ENCODE measurements around the gene ODAPH.
A peak's percentile ranks its signal among the peaks of the same experiment; 100 is the strongest.
"Not testable (repeated sequence)": the region's sequence is repeated elsewhere in the genome, so short reads cannot be mapped to it uniquely, and the experiment has no call there.

ODAPH gene

DNA sequence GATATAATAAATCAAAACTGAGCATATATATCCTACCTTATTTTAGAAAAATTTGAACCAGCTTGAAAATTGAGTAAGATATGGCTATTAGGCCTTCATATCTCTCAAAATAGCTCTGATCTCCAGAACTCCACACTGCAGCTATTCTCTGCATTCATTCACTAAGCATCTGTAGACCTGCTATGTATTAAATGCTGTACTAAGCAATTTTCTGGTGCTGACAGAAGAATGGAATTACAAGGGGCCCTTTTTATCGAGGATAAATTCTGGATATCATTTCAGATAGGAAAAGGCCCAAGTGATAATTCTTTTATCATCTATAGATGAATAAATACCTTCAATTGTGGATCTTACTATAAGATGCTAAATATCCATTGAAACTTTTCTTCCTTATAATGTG, 39.7 kb upstream of the ODAPH start:
- Histone ChIP-seq H3K27me3 (no peaks in the 10 kb centered on the region), H3K9ac (peak overlapping the region in 1 of 11 experiments; percentile 92; a peak in 1 of 22 replicates), H4K20me1 (peaks cover 0 to 9% (median 0%) of the 10 kb centered on the region in 11 experiments; a peak in 2 of 22 replicates), H3K4me1 (peaks cover 28 to 39% (median 35%) of the 10 kb centered on the region in 10 experiments), H3K9me3 (replicated peaks in 1 of 11) (no peaks in the 10 kb centered on the region; a peak in 1 of 22 replicates), H3K36me3 (peaks cover 23 to 50% (median 35%) of the 10 kb centered on the region in 11 experiments), H3K4me3 (no peak overlapping the region), H3K27ac (no peak overlapping the region), H3K4me2 (peak overlapping the region in 8 of 11 experiments; percentile 78 to 96 (median 90); a peak in 9 of 22 replicates)
- TF ChIP-seq Cebpa-rat (IDR thresholded peaks at IDR 0.05), result no peak

DNA sequence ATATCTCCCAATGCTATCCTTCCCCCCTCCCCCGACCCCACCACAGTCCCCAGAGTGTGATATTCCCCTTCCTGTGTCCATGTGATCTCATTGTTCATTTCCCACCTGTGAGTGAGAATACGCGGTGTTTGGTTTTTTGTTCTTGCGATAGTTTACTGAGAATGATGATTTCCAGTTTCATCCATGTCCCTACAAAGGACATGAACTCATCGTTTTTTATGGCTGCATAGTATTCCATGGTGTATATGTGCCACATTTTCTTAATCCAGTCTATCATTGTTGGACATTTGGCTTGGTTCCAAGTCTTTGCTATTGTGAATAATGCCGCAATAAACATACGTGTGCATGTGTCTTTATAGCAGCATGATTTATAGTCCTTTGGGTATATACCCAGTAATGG, 36.4 kb upstream of the ODAPH start:
- H3K36me3 ChIP-seq, result peaks cover 51 to 75% (median 65%) of the 10 kb centered on the region in 11 experiments
- H4K20me1 ChIP-seq; H3K9me3 ChIP-seq (replicated peaks in 1 of 11); H3K4me3 ChIP-seq; H3K9ac ChIP-seq; H3K4me2 ChIP-seq; H3K27ac ChIP-seq; H3K27me3 ChIP-seq: not testable (repeated sequence)
- peaks cover 7 to 32% (median 14%) of the 10 kb centered on the region in 10 experiments for H3K4me1 ChIP-seq

DNA sequence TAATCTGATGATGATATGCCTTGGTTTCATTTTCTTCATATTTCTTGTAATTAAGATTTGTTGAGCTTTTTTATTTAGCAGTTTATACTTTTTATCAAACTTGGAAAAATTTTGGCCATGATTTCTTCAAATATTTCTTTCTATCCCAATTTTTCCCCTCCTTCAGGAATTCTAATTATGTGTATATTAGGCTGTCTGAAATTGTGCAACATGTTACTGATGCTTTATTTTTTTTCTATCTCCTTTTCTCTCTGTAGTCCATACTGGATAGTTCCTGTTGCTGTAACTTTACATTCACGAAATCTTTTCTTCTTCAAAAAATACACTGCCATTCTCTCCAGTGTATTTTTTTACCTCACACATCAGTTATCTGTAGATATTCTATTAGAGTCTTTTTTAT, 30.8 kb upstream of the ODAPH start:
- TF ChIP-seq Cebpa-rat (IDR thresholded peaks at IDR 0.05), result no peak

DNA sequence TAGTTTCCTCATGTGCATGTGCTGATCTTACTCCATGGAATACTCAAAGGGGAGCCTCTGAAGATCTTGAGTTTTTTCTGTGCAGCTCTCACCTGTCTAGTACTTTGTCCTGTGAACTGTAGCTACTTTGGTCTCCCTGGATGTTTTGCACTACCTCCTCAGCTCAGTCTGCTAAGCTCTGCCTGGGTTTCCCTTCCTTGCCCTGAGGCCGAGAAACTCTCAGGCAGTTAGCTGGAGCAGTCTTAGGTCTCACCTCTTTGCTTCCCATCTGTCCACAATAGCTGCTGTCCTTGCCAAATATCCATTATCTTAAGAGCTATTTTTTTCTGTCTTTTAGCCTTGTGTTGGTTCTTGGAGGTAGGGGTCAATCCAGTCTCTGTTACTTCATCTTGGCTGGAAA, 30.0 kb upstream of the ODAPH start:
- Histone ChIP-seq H3K4me1 (peaks cover 0 to 12% (median 0%) of the 10 kb centered on the region in 10 experiments; a peak in 2 of 20 replicates), H3K9ac (no peak overlapping the region), H3K27me3 (no peaks in the 10 kb centered on the region), H3K4me3 (no peak overlapping the region), H3K4me2 (no peak overlapping the region), H3K27ac (no peak overlapping the region), H4K20me1 (no peaks in the 10 kb centered on the region; a peak in 1 of 22 replicates), H3K36me3 (peaks cover 76 to 97% (median 93%) of the 10 kb centered on the region in 11 experiments), H3K9me3 (replicated peaks in 1 of 11) (peaks cover 4 to 10% (median 8%) of the 10 kb centered on the region in 11 experiments)
- no peak for TF ChIP-seq Cebpa-rat (IDR thresholded peaks at IDR 0.05)

More for the DNA sequence above, 30.8 kb upstream of the ODAPH start:
- Histone ChIP-seq H3K4me3 (no peak overlapping the region), H3K4me2 (no peak overlapping the region), H3K27me3 (no peaks in the 10 kb centered on the region), H3K36me3 (peaks cover 70 to 97% (median 92%) of the 10 kb centered on the region in 11 experiments), H3K9ac (no peak overlapping the region), H4K20me1 (no peaks in the 10 kb centered on the region; a peak in 1 of 22 replicates), H3K4me1 (peaks cover 0 to 12% (median 0%) of the 10 kb centered on the region in 10 experiments; a peak in 2 of 20 replicates), H3K27ac (no peak overlapping the region), H3K9me3 (replicated peaks in 1 of 11) (peaks cover 0 to 2% (median 0%) of the 10 kb centered on the region in 11 experiments; a peak in 7 of 22 replicates)

DNA sequence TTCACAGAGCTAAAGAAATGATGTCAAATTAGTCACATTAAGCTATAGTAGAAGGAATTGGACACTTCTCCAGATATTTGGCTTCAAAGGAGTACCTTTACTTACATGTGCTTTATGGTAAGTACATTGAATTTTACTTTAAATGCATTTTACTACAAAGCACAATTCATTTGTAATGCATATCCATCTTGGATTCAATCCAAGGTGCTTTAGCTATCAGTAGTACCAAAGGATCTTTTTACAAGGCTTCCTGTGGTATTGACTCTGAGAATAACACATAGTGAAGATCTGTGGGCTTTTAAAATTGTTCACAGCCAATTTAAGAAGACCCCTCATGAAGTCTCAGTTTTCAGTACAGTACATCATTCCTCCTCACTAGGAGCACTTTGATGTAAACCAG, 28.4 kb upstream of the ODAPH start:
- peaks cover 0 to 11% (median 0%) of the 10 kb centered on the region in 10 experiments; a peak in 2 of 20 replicates for H3K4me1 ChIP-seq

DNA sequence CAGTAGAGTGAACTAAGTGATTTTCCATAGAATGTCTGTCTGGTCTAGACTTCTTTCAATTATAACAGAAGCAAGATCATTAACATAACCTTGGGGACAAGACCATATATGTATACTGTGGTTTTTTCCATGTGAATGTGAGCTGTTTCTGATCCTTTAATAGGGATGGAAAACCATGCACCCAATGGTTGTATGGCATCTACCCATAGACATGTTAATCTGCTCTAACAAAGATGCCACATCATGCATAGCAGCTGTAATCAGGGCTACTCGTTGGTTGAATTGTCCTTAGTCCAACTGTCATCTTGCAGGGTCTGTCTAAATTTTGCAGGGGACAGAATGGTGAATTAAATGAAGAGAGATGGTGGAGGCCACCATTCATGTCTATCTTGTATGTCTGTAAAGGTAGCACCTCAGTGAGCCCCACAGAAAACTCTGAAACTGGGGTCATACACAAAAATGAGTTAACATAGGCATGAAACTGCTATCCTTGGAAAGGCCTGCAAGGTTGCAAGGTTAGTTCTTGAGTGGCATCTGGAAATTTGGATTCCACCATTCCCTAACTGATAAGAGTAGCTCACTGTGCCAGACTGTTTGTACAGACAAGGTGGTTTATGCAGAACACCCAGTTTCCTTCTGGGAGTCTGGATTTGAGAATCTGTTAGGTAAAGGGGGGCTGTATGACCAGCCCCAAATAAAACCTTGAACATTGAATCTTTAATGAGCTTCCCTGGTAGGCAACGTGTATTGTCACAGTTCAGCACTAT, 25.1 kb upstream of the ODAPH start:
- Histone ChIP-seq H3K4me3 (0 out of 20 replicates have a peak overlapping the region, but pooled peaks of 1 of the 10 experiments have one; percentile 10), H4K20me1 (no peaks in the 10 kb centered on the region), H3K4me1 (no peaks in the 10 kb centered on the region), H3K27ac (no peak overlapping the region), H3K9me3 (replicated peaks in 1 of 11) (peaks cover 42 to 52% (median 46%) of the 10 kb centered on the region in 11 experiments), H3K27me3 (no peaks in the 10 kb centered on the region), H3K4me2 (no peak overlapping the region), H3K36me3 (peaks cover 75 to 88% (median 80%) of the 10 kb centered on the region in 11 experiments), H3K9ac (no peak overlapping the region)
- TF ChIP-seq Cebpa-rat (IDR thresholded peaks at IDR 0.05), result no peak

More for the DNA sequence above, 28.4 kb upstream of the ODAPH start:
- Histone ChIP-seq H3K4me2 (no peak overlapping the region), H3K36me3 (peaks cover 85 to 100% (median 97%) of the 10 kb centered on the region in 11 experiments), H3K4me3 (no peak overlapping the region), H3K9ac (no peak overlapping the region), H4K20me1 (no peaks in the 10 kb centered on the region; a peak in 1 of 22 replicates), H3K27me3 (no peaks in the 10 kb centered on the region), H3K27ac (no peak overlapping the region), H3K9me3 (replicated peaks in 1 of 11) (peaks cover 19 to 26% (median 24%) of the 10 kb centered on the region in 11 experiments)
- no peak for TF ChIP-seq Cebpa-rat (IDR thresholded peaks at IDR 0.05)

DNA sequence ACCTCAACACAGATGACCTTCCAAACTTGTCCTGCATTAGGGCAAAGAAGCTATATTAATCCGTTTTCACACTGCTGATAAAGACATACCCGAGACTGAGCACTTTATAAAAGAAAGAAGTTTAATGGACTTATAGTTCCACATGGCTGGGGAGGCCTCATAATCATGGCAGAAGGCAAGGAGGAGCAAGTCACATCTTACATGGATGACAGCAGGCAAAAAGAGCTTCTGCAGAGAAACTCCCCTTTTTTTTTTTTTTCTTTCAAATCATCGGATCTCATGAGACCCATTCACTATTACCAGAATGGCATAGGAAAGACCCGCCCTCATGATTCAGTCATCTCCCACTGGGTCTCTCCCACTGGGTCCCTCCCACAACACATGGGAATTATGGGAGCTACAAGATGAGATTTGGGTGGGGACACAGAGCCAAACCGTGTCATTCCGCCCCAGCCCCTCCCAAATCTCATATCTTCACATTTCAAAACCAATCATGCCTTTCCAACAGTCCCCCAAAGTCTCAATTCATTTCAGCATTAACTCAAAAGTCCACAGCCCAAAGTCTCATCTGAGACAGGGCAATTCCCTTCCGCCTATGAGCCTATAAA, 24.2 kb upstream of the ODAPH start:
- not testable (repeated sequence) for H3K9ac ChIP-seq, H3K4me3 ChIP-seq, H3K27ac ChIP-seq, H3K4me1 ChIP-seq, H4K20me1 ChIP-seq, H3K4me2 ChIP-seq, H3K27me3 ChIP-seq
- Histone ChIP-seq H3K36me3 (peaks cover 67 to 84% (median 75%) of the 10 kb centered on the region in 11 experiments), H3K9me3 (replicated peaks in 1 of 11) (peaks cover 51 to 60% (median 55%) of the 10 kb centered on the region in 11 experiments)

DNA sequence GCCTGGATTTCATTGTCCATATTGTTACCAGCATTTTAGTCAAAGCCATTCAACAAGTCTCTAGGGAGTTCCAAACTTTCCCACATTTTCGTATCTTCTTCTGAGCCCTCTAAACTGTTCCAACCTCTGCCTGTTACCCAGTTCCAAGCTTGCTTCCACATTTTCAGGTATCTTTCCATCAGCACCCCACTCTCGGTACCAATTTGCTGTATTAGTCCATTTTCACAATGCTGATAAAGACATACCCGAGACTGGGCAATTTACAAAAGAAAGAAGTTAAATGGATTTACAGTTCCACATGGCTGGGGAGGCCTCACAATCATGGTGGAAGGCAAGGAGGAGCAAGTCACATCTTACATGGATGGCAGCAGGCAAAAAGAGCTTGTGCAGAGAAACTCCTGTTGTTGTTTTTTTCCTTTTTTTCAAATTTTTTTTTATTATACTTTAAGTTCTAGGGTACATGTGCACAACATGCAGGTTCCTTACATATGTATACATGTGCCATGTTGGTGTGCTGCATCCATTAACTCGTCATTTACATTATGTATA, 22.5 kb upstream of the ODAPH start:
- H3K36me3 ChIP-seq, result peaks cover 51 to 78% (median 63%) of the 10 kb centered on the region in 11 experiments
- H3K9me3 ChIP-seq (replicated peaks in 1 of 11), result peaks cover 55 to 69% (median 60%) of the 10 kb centered on the region in 11 experiments

DNA sequence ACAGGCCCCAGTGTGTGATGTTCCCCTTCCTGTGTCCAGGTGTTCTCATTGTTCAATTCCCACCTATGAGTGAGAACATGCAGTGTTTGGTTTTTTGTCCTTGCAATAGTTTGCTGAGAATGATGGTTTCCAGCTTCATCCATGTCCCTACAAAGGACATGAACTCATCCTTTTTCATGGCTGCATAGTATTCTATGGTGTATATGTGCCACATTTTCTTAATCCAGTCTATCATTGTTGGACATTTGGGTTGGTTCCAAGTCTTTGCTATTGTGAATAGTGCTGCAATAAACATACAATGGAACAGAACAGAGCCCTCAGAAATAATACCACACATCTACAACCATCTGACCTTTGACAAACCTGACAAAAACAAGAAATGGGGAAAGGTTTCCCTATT, 21.9 kb upstream of the ODAPH start:
- not testable (repeated sequence) for H3K4me3 ChIP-seq, H3K27me3 ChIP-seq, H4K20me1 ChIP-seq, H3K4me2 ChIP-seq, H3K9ac ChIP-seq, H3K27ac ChIP-seq, H3K4me1 ChIP-seq
- Histone ChIP-seq H3K36me3 (peaks cover 46 to 78% (median 62%) of the 10 kb centered on the region in 11 experiments), H3K9me3 (replicated peaks in 1 of 11) (peaks cover 55 to 69% (median 60%) of the 10 kb centered on the region in 11 experiments)

More for the DNA sequence above, 22.5 kb upstream of the ODAPH start:
- H3K27ac ChIP-seq, H3K4me1 ChIP-seq, H3K4me2 ChIP-seq, H3K27me3 ChIP-seq, H3K4me3 ChIP-seq, H4K20me1 ChIP-seq, H3K9ac ChIP-seq: not testable (repeated sequence)

DNA sequence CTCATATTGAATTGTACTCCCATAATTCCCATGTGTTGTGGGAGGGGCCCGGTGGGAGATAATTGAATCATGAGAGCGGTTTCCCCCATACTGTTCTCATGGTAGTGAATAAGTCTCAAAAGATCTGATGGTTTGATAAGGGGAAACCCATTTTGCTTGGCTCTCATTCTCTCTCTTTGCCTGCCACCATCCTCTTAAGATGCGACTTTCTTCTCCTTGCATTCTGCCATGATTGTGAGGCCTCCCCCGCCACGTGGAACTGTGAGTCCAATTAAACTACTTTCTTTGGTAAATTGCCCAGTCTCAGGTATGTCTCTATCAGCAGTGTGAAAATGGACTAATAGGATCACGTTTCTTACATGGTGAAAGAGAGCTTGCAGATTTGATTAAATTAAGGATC, 18.6 kb upstream of the ODAPH start:
- H3K27ac ChIP-seq, H3K4me1 ChIP-seq, H3K27me3 ChIP-seq, H3K4me3 ChIP-seq, H3K4me2 ChIP-seq, H3K9ac ChIP-seq, H4K20me1 ChIP-seq: not testable (repeated sequence)
- H3K9me3 ChIP-seq (replicated peaks in 1 of 11), result peaks cover 34 to 46% (median 40%) of the 10 kb centered on the region in 11 experiments
- peaks cover 15 to 58% (median 37%) of the 10 kb centered on the region in 11 experiments for H3K36me3 ChIP-seq

All from BLaER1 treated with 17β-estradiol and CSF1 and Interleukin-3, amounts not matched to agents 10 nM and 100 nM (cell line).